ENCODE measurements around the gene NFX1. TPM values are rescaled to one million over a fixed set of nuclear protein-coding genes. Genes with fewer than 3 reads are reported as not detected.
"Not testable (repeated sequence)": the region's sequence is repeated elsewhere in the genome, so short reads cannot be mapped to it uniquely, and the experiment has no call there.

The NFX1 gene
- total and polyA plus RNA-seq, 3 donors from 2014 or later = 30.0 to 48.6 (median 46.7) TPM

DNA sequence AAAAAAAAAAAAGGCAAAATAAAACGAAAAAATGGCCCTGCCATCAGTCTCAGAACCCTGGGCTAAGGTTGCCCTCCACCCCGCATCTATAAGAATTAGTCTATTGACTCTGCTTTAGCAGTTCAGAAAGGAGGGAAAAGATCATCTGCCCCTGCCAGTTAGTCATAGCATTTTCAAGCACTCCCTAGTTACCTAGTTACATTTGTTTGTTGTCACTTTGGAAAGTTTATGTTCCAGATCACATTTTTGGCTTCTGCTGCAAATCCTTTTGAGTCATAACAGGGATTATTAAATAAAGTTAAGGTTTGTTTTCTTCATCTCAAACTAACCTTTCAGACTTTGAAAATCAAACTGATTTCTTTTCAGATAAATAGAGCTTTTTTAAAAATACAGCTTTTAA, 60.0 kb downstream of the NFX1 start:
- peaks cover 3% of the 10 kb centered on the region for H3K36me3 ChIP-seq (ENCODE audit: low read depth, missing control alignments)
- WGBS, 2 donors = 69 to 78% methylated on average over 2 of the region's 2 CpGs
- no peak overlapping the region for H3K4me3 ChIP-seq
- H3K27ac ChIP-seq = peak overlapping the region in 1 of 2 donors; percentile 10
- no peaks in the 10 kb centered on the region for H3K27me3 ChIP-seq
- no peak for TF ChIP-seq CTCF (IDR thresholded peaks at IDR 0.05)
- TF ChIP-seq POLR2A (IDR thresholded peaks at IDR 0.05) = no peak
- intact Hi-C loops (cut with DNase I; ENCODE audit: low total_unique reads) = no loop called here
- H3K9me3 ChIP-seq = no peaks in the 10 kb centered on the region
- no peak for DNase-seq
- H3K4me1 ChIP-seq = peaks cover 10% of the 10 kb centered on the region

DNA sequence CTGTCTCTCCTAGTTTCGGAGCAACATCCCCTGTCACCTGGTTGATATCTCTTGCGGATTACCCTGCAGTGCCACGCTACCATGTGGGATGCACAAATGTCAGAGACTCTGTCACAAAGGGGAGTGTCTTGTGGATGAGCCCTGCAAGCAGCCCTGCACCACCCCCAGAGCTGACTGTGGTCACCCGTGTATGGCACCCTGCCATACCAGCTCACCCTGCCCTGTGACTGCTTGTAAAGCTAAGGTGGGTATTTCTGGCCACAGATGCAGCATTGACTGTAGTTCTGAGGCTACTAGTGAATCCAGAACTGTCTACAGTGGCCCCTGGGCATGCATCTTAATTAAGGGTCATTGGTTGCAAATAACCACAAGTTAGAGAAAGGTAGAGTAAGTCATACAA, 61.2 kb downstream of the NFX1 start:
- Histone ChIP-seq H3K27me3 (no peaks in the 10 kb centered on the region), H3K9me3 (no peaks in the 10 kb centered on the region), H3K27ac (no peak overlapping the region), H3K4me1 (peaks cover 10% of the 10 kb centered on the region), H3K4me3 (no peak overlapping the region), H3K36me3 (ENCODE audit: low read depth, missing control alignments) (no peaks in the 10 kb centered on the region)
- intact Hi-C loops (cut with DNase I; ENCODE audit: low total_unique reads) = no loop called here
- DNase-seq = no peak
- TF ChIP-seq POLR2A (IDR thresholded peaks at IDR 0.05) (no peak), CTCF (IDR thresholded peaks at IDR 0.05) (no peak)
- WGBS, 2 donors = 86 to 90% methylated on average over 2 to 4 of the region's 4 CpGs

DNA sequence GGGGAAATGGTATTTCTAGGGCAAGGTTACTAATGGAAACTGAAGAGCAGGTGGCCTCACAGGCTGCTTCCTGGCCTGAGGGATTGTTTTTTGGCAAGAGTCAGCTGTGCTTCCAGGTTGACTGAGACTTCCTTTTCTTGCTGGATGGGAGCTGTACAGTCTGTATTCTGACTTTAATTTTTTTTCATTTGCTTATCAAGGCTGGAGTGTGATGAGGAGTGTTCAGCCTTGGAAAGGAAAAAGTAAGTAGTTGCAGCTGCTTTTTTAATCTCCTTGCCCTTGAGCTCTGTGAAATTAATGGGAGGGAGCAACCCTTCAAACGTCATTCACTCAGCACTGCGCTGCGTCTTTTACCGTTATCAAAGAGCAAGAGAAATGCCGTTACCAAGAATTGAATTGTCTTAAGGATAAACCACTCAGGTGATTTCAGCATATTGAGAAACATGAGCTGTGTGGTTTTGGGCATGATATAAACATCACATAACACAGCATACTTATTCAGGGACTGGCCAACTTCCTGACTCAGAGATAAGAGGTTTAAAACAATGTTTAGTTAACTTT, 64.4 kb downstream of the NFX1 start:
- Histone ChIP-seq H3K4me1 (peaks cover 14% of the 10 kb centered on the region), H3K36me3 (ENCODE audit: low read depth, missing control alignments) (no peaks in the 10 kb centered on the region), H3K9me3 (no peaks in the 10 kb centered on the region), H3K27ac (peak overlapping the region; percentile 62 to 77), H3K4me3 (no peak overlapping the region), H3K27me3 (no peaks in the 10 kb centered on the region)
- WGBS, 2 donors = 29 to 44% methylated on average over 5 of the region's 5 CpGs
- no peak for TF ChIP-seq POLR2A (IDR thresholded peaks at IDR 0.05)
- TF ChIP-seq CTCF (IDR thresholded peaks at IDR 0.05) = no peak
- DNase-seq = peak; percentile 67
- intact Hi-C loops (cut with DNase I; ENCODE audit: low total_unique reads) = no loop called here

- intact Hi-C loops (cut with DNase I; ENCODE audit: low total_unique reads) = no loop called here
Observed at GRCh38 chr9:33355933-33356332, 65.6 kb downstream of the NFX1 start.

GRCh38 chr9:33358641-33359040, 68.3 kb downstream of the NFX1 start:
- H3K27me3 ChIP-seq; H3K4me3 ChIP-seq; H3K27ac ChIP-seq; H3K36me3 ChIP-seq (ENCODE audit: low read depth, missing control alignments); H3K9me3 ChIP-seq; intact Hi-C loops (cut with DNase I; ENCODE audit: low total_unique reads): not testable (repeated sequence)
- peaks cover 11% of the 10 kb centered on the region for H3K4me1 ChIP-seq
- WGBS, 2 donors = 92 to 98% methylated on average over 3 of the region's 3 CpGs
- peak; percentile 47 for DNase-seq

More at GRCh38 chr9:33355933-33356332, 65.6 kb downstream of the NFX1 start:
- TF ChIP-seq CTCF (IDR thresholded peaks at IDR 0.05) (no peak), POLR2A (IDR thresholded peaks at IDR 0.05) (no peak)
- DNase-seq = no peak
- H3K9me3 ChIP-seq = no peaks in the 10 kb centered on the region
- no peak overlapping the region for H3K4me3 ChIP-seq
- H3K36me3 ChIP-seq (ENCODE audit: low read depth, missing control alignments) = no peaks in the 10 kb centered on the region
- 93 to 97% methylated on average over 1 of the region's 1 CpG for WGBS, 2 donors
- H3K27me3 ChIP-seq = no peaks in the 10 kb centered on the region
- peaks cover 11% of the 10 kb centered on the region for H3K4me1 ChIP-seq
- peak overlapping the region; percentile 16 to 62 for H3K27ac ChIP-seq

All from testis (tissue), 3 donors.